ENCODE results near the gene DAB2IP.

DAB2IP gene

GRCh38 chr9:121807069-121807822 lies 155.8 kb downstream of the DAB2IP start:
- DNase-seq, result no peak

GRCh38 chr9:121807823-121808278 lies 156.4 kb downstream of the DAB2IP start:
- no peak for DNase-seq

GRCh38 chr9:121808781-121809180 lies 157.3 kb downstream of the DAB2IP start:
- no peak for DNase-seq

GRCh38 chr9:121809356-121810050 lies 158.1 kb downstream of the DAB2IP start:
- no peak for DNase-seq

DNA sequence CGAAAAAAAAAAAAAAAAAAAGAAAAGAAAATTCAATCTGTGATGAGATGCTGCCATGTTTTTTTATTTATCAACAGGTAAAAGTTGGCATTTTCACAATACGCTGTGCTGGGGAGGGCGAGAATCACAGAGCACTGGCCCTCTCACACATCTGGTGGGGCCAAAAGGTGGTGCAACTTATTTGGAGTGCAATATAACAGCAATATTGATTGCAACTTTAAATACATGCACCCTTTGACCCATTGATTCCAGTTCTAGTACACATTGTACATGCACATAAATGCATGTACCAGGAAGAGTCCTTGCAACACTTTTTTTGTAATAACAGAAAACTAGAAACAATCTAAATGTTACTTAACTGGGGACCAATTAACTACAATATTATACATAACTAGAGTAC lies 159.1 kb downstream of the DAB2IP start:
- DNase-seq, result no peak

GRCh38 chr9:121811140-121811539 lies 159.7 kb downstream of the DAB2IP start:
- no peak for DNase-seq

DNA sequence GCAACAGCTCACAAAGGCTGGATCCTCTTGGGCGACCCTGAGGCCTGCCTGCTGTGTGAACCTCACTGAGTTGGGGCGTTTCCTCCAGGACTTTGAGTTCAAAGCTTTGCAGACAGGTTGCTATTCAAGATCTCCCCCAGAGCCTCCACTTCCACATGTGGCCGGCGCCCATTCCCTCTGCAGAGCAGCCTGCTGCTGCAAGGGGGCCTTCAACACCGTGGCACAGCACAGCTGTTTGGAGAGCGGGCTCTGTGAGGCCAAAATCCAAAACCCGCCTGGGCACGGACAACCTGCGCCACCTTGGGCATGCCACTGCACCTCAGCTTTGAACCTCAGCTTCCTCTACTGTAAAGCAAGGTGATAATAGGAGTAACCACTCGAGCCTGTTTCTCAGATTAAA lies 160.3 kb downstream of the DAB2IP start:
- DNase-seq, result no peak

- DNase-seq, result no peak
Measured at GRCh38 chr9:121812159-121812735, 160.8 kb downstream of the DAB2IP start.

- no peak for DNase-seq
Measured at GRCh38 chr9:121813519-121814210, 162.2 kb downstream of the DAB2IP start.

DNA sequence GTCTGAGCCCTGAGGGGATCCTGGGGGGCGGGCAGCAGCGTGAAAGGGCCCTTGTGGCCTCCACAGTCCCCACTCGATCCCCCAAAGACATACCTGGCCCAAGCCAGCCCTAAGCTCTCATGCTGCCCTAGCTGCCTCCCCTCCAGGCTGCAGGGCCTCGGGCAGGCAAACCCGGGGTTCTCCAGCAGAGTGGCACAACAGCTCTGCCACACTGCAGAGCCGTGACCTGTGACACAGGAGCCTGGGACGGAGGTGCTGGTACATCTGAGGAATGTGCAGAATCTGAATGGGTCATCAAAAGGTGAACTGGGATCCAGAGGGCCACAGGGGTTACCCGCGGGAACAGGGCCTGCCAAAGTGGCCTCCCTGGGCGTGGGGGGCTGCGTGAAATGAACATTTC lies 163.2 kb downstream of the DAB2IP start:
- DNase-seq, result no peak

GRCh38 chr9:121815084-121815483 lies 163.7 kb downstream of the DAB2IP start:
- DNase-seq, result no peak

- DNase-seq, result no peak
Measured at GRCh38 chr9:121815546-121816448, 164.4 kb downstream of the DAB2IP start.

- DNase-seq, result no peak
Measured at GRCh38 chr9:121816449-121816817, 165.0 kb downstream of the DAB2IP start.

DNA sequence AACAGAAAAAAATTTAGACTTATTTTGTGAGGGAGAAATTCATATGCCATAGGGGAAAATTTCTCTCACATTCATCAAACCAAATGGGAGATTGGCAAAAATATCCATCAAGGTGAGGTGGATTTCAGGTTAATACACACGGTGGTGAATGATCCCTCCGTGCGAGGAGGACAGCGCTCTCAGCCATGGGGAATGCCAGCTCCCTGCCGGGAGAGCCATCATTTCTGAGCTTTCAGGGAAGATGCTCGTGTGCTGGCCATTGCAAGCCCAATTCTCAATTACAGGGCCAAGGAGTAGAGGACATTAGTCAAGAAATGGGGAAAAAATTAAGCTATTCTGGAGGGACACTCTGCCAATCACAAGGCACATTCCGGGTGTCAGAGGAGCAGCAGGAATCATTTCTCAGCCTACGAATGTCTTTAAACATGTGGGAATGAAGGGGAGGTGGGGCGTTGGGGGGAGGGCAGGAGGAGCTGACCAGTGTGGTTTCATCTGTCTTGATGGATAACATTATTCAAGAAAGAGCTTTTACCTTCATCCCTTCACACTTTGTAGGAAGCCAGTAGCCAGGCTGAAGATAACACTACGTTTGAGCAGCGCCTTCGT lies 165.5 kb downstream of the DAB2IP start:
- no peak for DNase-seq

GRCh38 chr9:121817476-121817875 lies 166.0 kb downstream of the DAB2IP start:
- no peak for DNase-seq

DNA sequence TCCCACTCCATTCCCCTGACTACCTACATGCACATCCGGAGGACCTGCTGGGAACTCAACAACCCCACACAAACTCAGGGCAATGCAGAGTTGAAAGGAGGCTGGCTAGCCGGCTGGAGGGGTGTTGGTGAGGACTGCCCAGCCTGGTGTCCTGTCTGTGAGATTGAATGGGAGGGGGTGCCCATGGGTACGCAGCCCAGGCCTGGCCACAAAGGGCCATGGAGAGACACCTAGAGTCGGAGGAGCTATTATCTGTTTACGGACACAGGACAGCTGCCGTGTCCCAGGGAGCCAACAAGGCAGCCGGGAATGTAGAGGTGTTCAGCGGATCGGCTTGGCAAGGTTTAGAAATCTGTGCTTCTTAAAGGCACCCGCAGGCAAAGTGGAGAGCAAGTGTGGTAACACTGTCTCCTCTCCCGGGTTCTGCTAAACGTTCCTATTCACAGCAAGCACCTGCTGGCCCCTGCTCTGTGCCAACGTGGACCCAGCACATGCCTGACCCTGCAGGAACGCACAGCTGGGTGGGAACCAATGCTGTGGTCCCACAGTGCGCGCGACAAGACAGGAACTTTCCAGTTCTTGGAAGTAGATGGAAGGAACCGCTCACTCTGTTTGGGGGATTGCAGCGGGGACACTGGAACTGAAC lies 166.7 kb downstream of the DAB2IP start:
- no peak for DNase-seq

DNA sequence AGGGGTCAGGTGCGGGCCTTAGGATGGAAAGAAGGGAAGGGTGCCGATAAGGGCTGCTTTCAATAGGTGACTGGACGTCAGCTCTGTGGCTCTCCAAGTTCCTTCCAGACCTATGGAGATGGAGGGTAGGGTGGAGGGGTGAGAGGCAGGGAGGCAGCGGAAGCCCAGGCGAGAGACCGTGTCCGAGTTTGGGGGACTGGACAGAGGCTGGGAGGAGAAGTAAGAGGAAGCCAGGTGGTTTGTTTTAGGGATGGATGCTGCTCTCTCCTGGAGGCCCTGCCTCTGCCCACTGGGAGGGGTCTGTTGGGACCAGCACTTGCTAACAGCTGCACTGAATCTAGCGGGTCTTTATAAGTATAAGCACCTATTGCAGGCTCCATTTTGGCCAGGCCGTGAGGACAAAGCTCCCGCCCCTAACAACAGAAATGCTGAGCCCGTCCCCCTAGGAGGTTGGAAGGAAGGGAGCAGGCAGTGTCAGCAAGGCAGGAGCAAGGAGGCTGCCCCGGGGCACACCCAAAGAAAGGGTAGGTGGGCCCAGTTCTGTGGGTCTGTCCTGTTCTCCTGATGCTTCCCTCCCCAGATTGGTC lies 167.5 kb downstream of the DAB2IP start:
- DNase-seq, result no peak

DNA sequence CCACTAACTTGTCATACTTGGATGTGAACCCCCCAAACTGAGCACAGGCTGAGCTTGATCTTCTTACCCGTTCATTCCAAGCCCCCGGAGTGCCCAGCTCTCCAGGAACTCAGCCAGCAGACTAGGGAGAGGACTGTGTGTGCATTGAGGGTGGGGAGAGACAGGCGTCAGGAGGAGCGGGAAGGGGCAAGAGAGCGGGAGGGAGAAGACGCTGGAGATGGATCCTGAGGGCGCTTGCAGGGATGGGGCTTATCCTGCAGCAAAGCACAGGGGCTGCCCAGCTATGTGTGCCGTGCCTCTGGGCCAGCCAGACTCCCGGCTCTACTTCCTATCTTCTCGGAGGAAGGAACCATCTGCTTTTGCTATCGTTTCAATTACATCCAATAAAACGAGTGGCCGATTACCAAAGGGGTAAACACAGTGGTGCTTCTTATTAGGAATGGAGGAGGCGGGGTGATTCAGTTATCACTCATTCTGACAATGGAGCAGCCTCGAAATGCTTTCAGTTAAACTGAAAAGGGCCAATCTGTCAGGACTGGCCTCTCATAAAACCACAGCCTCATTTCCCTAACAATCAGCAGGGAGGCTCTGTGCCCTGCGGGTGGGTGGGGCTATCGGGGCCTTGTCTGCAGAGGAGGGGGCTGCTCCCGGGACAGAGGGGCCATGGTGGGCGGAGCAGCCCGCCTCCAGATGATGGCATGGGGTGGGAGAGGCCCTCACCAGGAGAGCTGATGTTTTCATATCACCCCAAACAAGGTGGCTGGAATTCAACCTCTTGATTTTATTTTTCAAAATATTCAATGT lies 168.2 kb downstream of the DAB2IP start:
- DNase-seq, result no peak

- no peak for DNase-seq
Measured at GRCh38 chr9:121820286-121821005, 169.0 kb downstream of the DAB2IP start.
